PC-3 (cell line): ENCODE data around the gene CYS1. TPM values are rescaled to one million over a fixed set of nuclear protein-coding genes. Genes with fewer than 3 reads are reported as not detected.

ENCODE experiments used
- ATAC-seq: fragments of 200-7000 bp; cut with Tn5 transposase; 2 replicates; pipeline ENCODE4 v1.9.1; 2020; ENCODE audit warnings: mild to moderate bottlenecking, moderate library complexity
- BruUV-seq: library from RNA; stranded (reverse); fragments of 400-500 nt; replicated peaks from 2 replicates; lab custom pipeline; 2021; lab: Mats Ljungman, UMichigan
- CTCF ChIA-PET: fragments of 300-600 bp; sonication (Branson Sonifier 250); formaldehyde crosslinking; loops from one replicate; lab custom pipeline; 2022; ENCODE audit warnings: antibody characterized with exemption; lab: Charles Lee
- POLR2A ChIA-PET: fragments of 300-600 bp; sonication (Branson Sonifier 250); formaldehyde crosslinking; loops from one replicate; lab custom pipeline; 2022; ENCODE audit warnings: antibody characterized with exemption; ENCODE audit not compliant: unreplicated experiment; lab: Charles Lee
- DNase-seq: peaks from one replicate; pipeline ENCODE4 v3.0.0-alpha.2; 2015
- H2AFZ ChIP-seq: fragments of 300-600 bp; sonication (generic); 2 replicates; pipeline ENCODE4 v1.6.0; 2016; ENCODE audit warnings: antibody characterized with exemption, low read length
- H3F3A ChIP-seq: fragments of 300-600 bp; sonication (generic); one replicate; pipeline ENCODE4 v1.6.0; 2017; ENCODE audit warnings: antibody characterized with exemption, low read length, control low read depth, mild to moderate bottlenecking; ENCODE audit not compliant: unreplicated experiment
- H3K27ac ChIP-seq: fragments of 300-600 bp; sonication (generic); 2 replicates; pipeline ENCODE4 v1.5.1; 2016; ENCODE audit warnings: mild to moderate bottlenecking, low read length
- H3K27me3 ChIP-seq: fragments of 300-600 bp; sonication (generic); 2 replicates; pipeline ENCODE4 v1.6.1; 2016; ENCODE audit warnings: low read length, mixed read lengths
- H3K36me3 ChIP-seq: fragments of 300-600 bp; sonication (generic); 2 replicates; pipeline ENCODE4 v1.6.1; 2016; ENCODE audit warnings: low read depth, mixed run types, low read length, mixed read lengths
- H3K4me1 ChIP-seq: fragments of 300-600 bp; sonication (generic); 2 replicates; pipeline ENCODE4 v1.5.1; 2016; ENCODE audit warnings: low read length; ENCODE audit not compliant: insufficient read depth
- H3K4me2 ChIP-seq: fragments of 300-600 bp; sonication (generic); 2 replicates; pipeline ENCODE4 v1.6.0; 2016; ENCODE audit warnings: low read length
- H3K4me3 ChIP-seq: fragments of 300-600 bp; sonication (generic); 2 replicates; pipeline ENCODE4 v1.5.1; 2016; ENCODE audit warnings: mild to moderate bottlenecking, low read length, mixed read lengths
- H3K79me2 ChIP-seq: fragments of 300-600 bp; sonication (generic); 2 replicates; pipeline ENCODE4 v1.6.1; 2017; ENCODE audit warnings: low read length, mixed read lengths
- H3K9ac ChIP-seq: fragments of 300-600 bp; sonication (generic); 2 replicates; pipeline ENCODE4 v1.6.0; 2016; ENCODE audit warnings: mild to moderate bottlenecking, low read length
- H3K9me2 ChIP-seq: fragments of 300-600 bp; sonication (generic); replicated peaks from 2 replicates; pipeline ENCODE4 v1.6.1; 2016; ENCODE audit warnings: mixed run types, low read length, mixed read lengths
- H3K9me3 ChIP-seq: fragments of 300-600 bp; sonication (generic); 2 replicates; pipeline ENCODE4 v1.6.1; 2016; ENCODE audit warnings: low read length, mixed read lengths
- H4K20me1 ChIP-seq: fragments of 300-600 bp; sonication (generic); 2 replicates; pipeline ENCODE4 v1.6.1; 2016; ENCODE audit warnings: low read length, mixed read lengths
- CTCF ChIP-seq: fragments of 300-600 bp; sonication (generic); conservative IDR thresholded peaks from 2 replicates; pipeline ENCODE4 v1.5.1; 2017; ENCODE audit warnings: antibody characterized with exemption, low read depth, mild to moderate bottlenecking, low read length
- EZH2 ChIP-seq: fragments of 300-600 bp; sonication (generic); IDR thresholded peaks from one replicate; pipeline ENCODE4 v1.6.1; 2017; ENCODE audit warnings: antibody characterized with exemption, mild to moderate bottlenecking, low read length; ENCODE audit not compliant: unreplicated experiment
- EZH2phosphoT487 ChIP-seq: fragments of 300-600 bp; sonication (generic); IDR thresholded peaks from 2 replicates; pipeline ENCODE4 v1.6.1; 2018; ENCODE audit warnings: mild to moderate bottlenecking, antibody characterized with exemption, low read length, borderline replicate concordance
- intact Hi-C: fragments of 100-400 bp; cut with micrococcal nuclease; formaldehyde crosslinking; loops from 2 replicates; pipeline ENCODE4 v1.9.0; 2023
- total RNA-seq: library from RNA; depleted of rRNA; stranded (reverse); fragments of >200 nt; gene quantifications from 2 replicates; pipeline ENCODE4 v1.2.3, GENCODE V29; 2014

Gene CYS1
- total RNA-seq, 1 experiment from 2014 or later = 0.15 TPM

GRCh38 chr2:10086950-10087349 is 6.7 kb upstream of the CYS1 start:
- BruUV-seq = no TSS peak
- Histone ChIP-seq H3K27ac (no peak overlapping the region), H3F3A (no peaks in the 10 kb centered on the region), H3K36me3 (no peaks in the 10 kb centered on the region), H3K27me3 (peaks cover 33% of the 10 kb centered on the region), H3K79me2 (no peaks in the 10 kb centered on the region), H3K9ac (no peak overlapping the region), H4K20me1 (no peaks in the 10 kb centered on the region), H3K9me2 (no peaks in the 10 kb centered on the region), H3K4me3 (no peak overlapping the region), H3K4me2 (no peak overlapping the region), H2AFZ (no peak overlapping the region), H3K9me3 (no peaks in the 10 kb centered on the region), H3K4me1 (no peaks in the 10 kb centered on the region)
- intact Hi-C loops = no loop called here
- DNase-seq (no peak), ATAC-seq (no peak)
- CTCF ChIA-PET = no interaction called here
- TF ChIP-seq EZH2 = no peak
- no peak for TF ChIP-seq CTCF
- no peak for TF ChIP-seq EZH2phosphoT487
- POLR2A ChIA-PET = interaction anchor here (0.6 kb wide), 1 partner anchor 594 kb away, joined by 3 read pairs; no protein-coding TSS in a partner anchor

GRCh38 chr2:10085668-10086059 is 5.5 kb upstream of the CYS1 start:
- ChIA-PET POLR2A (no interaction called here), CTCF (interaction anchor here (1.0 kb wide), 1 partner anchor 11 kb away, joined by 3 read pairs; no protein-coding TSS in a partner anchor)
- H3K36me3 ChIP-seq = no peaks in the 10 kb centered on the region
- BruUV-seq = no TSS peak
- no peaks in the 10 kb centered on the region for H4K20me1 ChIP-seq
- no peak overlapping the region for H2AFZ ChIP-seq
- H3K4me1 ChIP-seq = no peaks in the 10 kb centered on the region
- no peak overlapping the region for H3K9ac ChIP-seq
- TF ChIP-seq EZH2phosphoT487 (no peak), CTCF (no peak)
- no peaks in the 10 kb centered on the region for H3K9me3 ChIP-seq
- H3K27me3 ChIP-seq = peaks cover 40% of the 10 kb centered on the region
- no peaks in the 10 kb centered on the region for H3K9me2 ChIP-seq
- no peak overlapping the region for H3K4me2 ChIP-seq
- ATAC-seq (no peak), DNase-seq (no peak)
- no peaks in the 10 kb centered on the region for H3F3A ChIP-seq
- no peak overlapping the region for H3K27ac ChIP-seq
- intact Hi-C loops = no loop called here
- no peaks in the 10 kb centered on the region for H3K79me2 ChIP-seq
- H3K4me3 ChIP-seq = no peak overlapping the region

- ChIA-PET POLR2A (interaction anchor here (0.6 kb wide), 1 partner anchor 324 kb away, joined by 3 read pairs; no protein-coding TSS in a partner anchor), CTCF (interaction anchor here (1.0 kb wide), 1 partner anchor 12 kb away, joined by 3 read pairs; no protein-coding TSS in a partner anchor)
- no peak overlapping the region for H3K4me2 ChIP-seq
- TF ChIP-seq CTCF (no peak), EZH2 (no peak), EZH2phosphoT487 (no peak)
- H3K27ac ChIP-seq = no peak overlapping the region
- H3K4me1 ChIP-seq = no peaks in the 10 kb centered on the region
- no peaks in the 10 kb centered on the region for H3K9me2 ChIP-seq
- H3F3A ChIP-seq = no peaks in the 10 kb centered on the region
- no peaks in the 10 kb centered on the region for H3K36me3 ChIP-seq
- H3K4me3 ChIP-seq = no peak overlapping the region
- no TSS peak for BruUV-seq
- peaks cover 44% of the 10 kb centered on the region for H3K27me3 ChIP-seq
- intact Hi-C loops = no loop called here
- no peak overlapping the region for H3K9ac ChIP-seq
- ATAC-seq (no peak), DNase-seq (no peak)
- H3K9me3 ChIP-seq = no peaks in the 10 kb centered on the region
- H2AFZ ChIP-seq = no peak overlapping the region
- H4K20me1 ChIP-seq = no peaks in the 10 kb centered on the region
- no peaks in the 10 kb centered on the region for H3K79me2 ChIP-seq
These were observed 4.9 kb upstream of the CYS1 start for GRCh38 chr2:10085043-10085667.
